GM12878 (cell line): ENCODE data around the gene IFT52. TPM values are rescaled to one million over a fixed set of nuclear protein-coding genes. Genes with fewer than 3 reads are reported as not detected.

ENCODE experiments used
- ATAC-seq: fragments of 200-7000 bp; cut with Tn5 transposase; 3 replicates; pipeline ENCODE4 v1.9.1; 2020; ENCODE audit warnings: mild to moderate bottlenecking, moderate library complexity
- BruUV-seq: library from RNA; stranded (reverse); fragments of 400-500 nt; replicated peaks from 2 replicates; lab custom pipeline; 2021; lab: Mats Ljungman, UMichigan
- CTCF ChIA-PET: fragments of 300-600 bp; sonication (Branson Sonifier 250); formaldehyde crosslinking; extraction: SDS; loops from one replicate; lab custom pipeline; 2021; ENCODE audit warnings: inconsistent platforms; lab: Yijun Ruan, JAX
- POLR2A ChIA-PET: fragments of 350-600 bp; formaldehyde crosslinking; extraction: SDS; loops from one replicate; lab custom pipeline; 2021; ENCODE audit warnings: inconsistent platforms; lab: Charles Lee
- RAD21 ChIA-PET: fragments of 300-600 bp; sonication (Branson Sonifier 250); formaldehyde crosslinking; loops from one replicate; lab custom pipeline; 2023; ENCODE audit warnings: antibody characterized with exemption; ENCODE audit not compliant: unreplicated experiment; lab: Charles Lee
- SMC1A ChIA-PET: fragments of 300-600 bp; sonication (Branson Sonifier 250); formaldehyde crosslinking; loops from one replicate; lab custom pipeline; 2023; ENCODE audit not compliant: unreplicated experiment, uncharacterized antibody; lab: Charles Lee
- DNase-seq: peaks from one replicate; pipeline ENCODE4 v3.0.0-alpha.2; 2011; ENCODE audit warnings: low read depth, low spot score
- FAIRE-seq: peaks from 3 replicates; lab custom pipeline; 2011; peaks lifted over from hg19 to GRCh38; lab: Jason Lieb, UNC
- H2AFZ ChIP-seq: 2 replicates; pipeline ENCODE4 v1.6.0; 2011; ENCODE audit warnings: low read depth, low read length, control low read depth; ENCODE audit not compliant: control insufficient read depth
- H3K27ac ChIP-seq: 2 replicates; pipeline ENCODE4 v1.5.1; 2011; ENCODE audit warnings: control low read depth; ENCODE audit not compliant: control insufficient read depth, insufficient read depth
- H3K27me3 ChIP-seq, 2 experiments: replicated peaks in 1 of 2; 2 replicates each; pipeline versions ENCODE4 v1.6.0 to v1.6.1; 2011; ENCODE audit warnings: low read length in 1 of 2; ENCODE audit not compliant: control insufficient read depth in 2 of 2, insufficient read depth in 2 of 2
- H3K36me3 ChIP-seq, 2 experiments: 2 replicates each; pipeline ENCODE4 v1.5.1; 2011; ENCODE audit warnings: low read length in 1 of 2; ENCODE audit not compliant: control insufficient read depth in 2 of 2, insufficient read depth in 2 of 2
- H3K4me1 ChIP-seq: 2 replicates; pipeline ENCODE4 v1.6.1; 2011; ENCODE audit warnings: mild to moderate bottlenecking, low read length, moderate library complexity, mixed read lengths; ENCODE audit not compliant: control insufficient read depth, insufficient read depth
- H3K4me2 ChIP-seq: 2 replicates; pipeline ENCODE4 v1.6.0; 2011; ENCODE audit warnings: control low read depth; ENCODE audit not compliant: control insufficient read depth, insufficient read depth
- H3K4me3 ChIP-seq: fragments of 200-600 bp; sonication (generic); 2 replicates; pipeline ENCODE4 v1.5.1; 2016
- H3K79me2 ChIP-seq: 2 replicates; pipeline ENCODE4 v1.6.0; 2011; ENCODE audit warnings: low read length; ENCODE audit not compliant: control insufficient read depth, insufficient read depth
- H3K9ac ChIP-seq: 2 replicates; pipeline ENCODE4 v1.8.0; 2011; ENCODE audit warnings: low read length, control low read depth, mixed read lengths; ENCODE audit not compliant: control insufficient read depth, insufficient read depth
- H3K9me3 ChIP-seq: replicated peaks from 3 replicates; pipeline ENCODE4 v1.5.1; 2011; ENCODE audit warnings: mild to moderate bottlenecking, low read length; ENCODE audit not compliant: control insufficient read depth, insufficient read depth
- H4K20me1 ChIP-seq: 2 replicates; pipeline ENCODE4 v1.6.0; 2011; ENCODE audit not compliant: control insufficient read depth, insufficient read depth
- BCL11A ChIP-seq: IDR thresholded peaks from 2 replicates; pipeline ENCODE4 v1.6.1; 2011; ENCODE audit warnings: low read depth, low read length
- CBX3 ChIP-seq: fragments of 200-600 bp; sonication (generic); IDR thresholded peaks from 2 replicates; pipeline ENCODE4 v1.6.1; 2016; ENCODE audit warnings: low read depth, borderline replicate concordance
- EED ChIP-seq: sonication (generic); IDR thresholded peaks from 2 replicates; pipeline ENCODE4 v1.6.1; 2016; ENCODE audit warnings: antibody characterized with exemption, low read depth
- FOS ChIP-seq: IDR thresholded peaks from 3 replicates; pipeline ENCODE4 v1.6.1; 2011; ENCODE audit warnings: borderline replicate concordance; ENCODE audit not compliant: insufficient read length; ENCODE audit errors: extremely low read depth
- FOXK2 ChIP-seq: fragments of 450-650 bp; IDR thresholded peaks from 2 replicates; pipeline ENCODE4 v1.6.1; 2017; ENCODE audit warnings: mild to moderate bottlenecking, moderate library complexity
- FOXM1 ChIP-seq: IDR thresholded peaks from 2 replicates; pipeline ENCODE4 v1.6.1; 2012; ENCODE audit warnings: low read depth, mild to moderate bottlenecking, inconsistent platforms, low read length, moderate library complexity
- IRF3 ChIP-seq: fragments of 450-650 bp; IDR thresholded peaks from 2 replicates; pipeline ENCODE4 v1.6.1; 2014; ENCODE audit warnings: mild to moderate bottlenecking
- JUND ChIP-seq: IDR thresholded peaks from 2 replicates; pipeline ENCODE4 v1.6.1; 2012; ENCODE audit warnings: low read depth, mild to moderate bottlenecking, low read length, improper control_type of control experiment, moderate library complexity
- NR2F1 ChIP-seq: fragments of 450-650 bp; conservative IDR thresholded peaks from 2 replicates; pipeline ENCODE4 v1.6.1; 2017; ENCODE audit warnings: mild to moderate bottlenecking
- PAX8 ChIP-seq: fragments of 450-650 bp; IDR thresholded peaks from 2 replicates; pipeline ENCODE4 v1.6.1; 2017; ENCODE audit warnings: mild to moderate bottlenecking, moderate library complexity
- RELA ChIP-seq: fragments of 450-650 bp; IDR thresholded peaks from 2 replicates; pipeline ENCODE4 v1.8.0; 2014; ENCODE audit warnings: borderline replicate concordance; ENCODE audit not compliant: partially characterized antibody
- REST ChIP-seq: IDR thresholded peaks from 2 replicates; pipeline ENCODE4 v1.6.1; 2012; ENCODE audit warnings: mild to moderate bottlenecking, low read depth, low read length
- SPI1 ChIP-seq: IDR thresholded peaks from 2 replicates; pipeline ENCODE4 v1.6.1; 2011; ENCODE audit warnings: low read depth, mild to moderate bottlenecking, low read length, moderate library complexity, borderline replicate concordance; ENCODE audit not compliant: insufficient read depth
- TCF12 ChIP-seq: IDR thresholded peaks from 2 replicates; pipeline ENCODE4 v1.6.1; 2011; ENCODE audit warnings: low read depth, mild to moderate bottlenecking, low read length
- ZNF592 ChIP-seq: fragments of 450-650 bp; IDR thresholded peaks from 2 replicates; pipeline ENCODE4 v1.6.1; 2017; ENCODE audit warnings: mild to moderate bottlenecking, moderate library complexity
- WGBS: methylation state at CpG from one replicate; pipeline ENCODE4 v1.1.6; 2016; ENCODE audit warnings: low lambda C conversion rate; ENCODE audit not compliant: insufficient replicate concordance, insufficient coverage; ENCODE audit errors: missing lambda C conversion rate; 5-methylcytosine and 5-hydroxymethylcytosine counted together
- in situ Hi-C: fragments of 300-500 bp; cut with MboI; formaldehyde crosslinking; loops from 9 replicates; pipeline ENCODE4 v1.14.3; 2018; ENCODE audit warnings: mixed read lengths
- intact Hi-C: fragments of 100-400 bp; cut with micrococcal nuclease; formaldehyde crosslinking; loops from one replicate; pipeline ENCODE4 v1.14.2; 2022; ENCODE audit not compliant: unreplicated experiment
- polyA plus RNA-seq, 11 experiments: library from polyadenylated mRNA; depleted of rRNA in 4 of 11; unstranded in 6 of 11; stranded (reverse) in 5 of 11; fragments of >200 nt; fragmentation: Nextera tagmentation in 4 of 11; fragmentation: Illumina TruSeq in 1 of 11; extraction: Ambion mirVana in 4 of 11; extraction: Trizol in 1 of 11; gene quantifications; 1 replicate in 1 of 11; 2 replicates in 10 of 11; pipeline versions ENCODE4 v1.2.1 to v1.2.3, GENCODE V29; 2011 to 2016; ENCODE audit warnings: inconsistent platforms in 2 of 11, missing spikeins in 2 of 11, low read depth in 1 of 11
- total RNA-seq, 4 experiments: library from RNA; depleted of rRNA in 3 of 4; stranded (reverse); fragments of >200 nt in 3 of 4; fragmentation: Illumina TruSeq in 1 of 4; extraction: Trizol in 1 of 4; gene quantifications; 2 replicates each; pipeline versions ENCODE4 v1.2.1 to v1.2.3, GENCODE V29; 2013 to 2021

IFT52 gene
- total and polyA plus RNA-seq, 10 of the 15 experiments (the other 5 are each of a cell fraction or from before 2014, with no cell fraction given), result 18.1 to 30.5 (median 26.0) TPM

GRCh38 chr20:43653966-43654365, 63.2 kb downstream of the IFT52 start:
- RAD21 ChIA-PET, result no interaction called here
- no peaks in the 10 kb centered on the region for H3K9me3 ChIP-seq
- no TSS peak for BruUV-seq
- no peaks in the 10 kb centered on the region; the same call in 1 of the 2 replicates for H3K79me2 ChIP-seq
- H3K4me2 ChIP-seq, result no peak overlapping the region
- intact Hi-C loops (no loop called here), in situ Hi-C loops (no loop called here)
- no peak overlapping the region for H3K9ac ChIP-seq
- no peaks in the 10 kb centered on the region for H4K20me1 ChIP-seq
- peaks cover 11% of the 10 kb centered on the region for H3K4me1 ChIP-seq
- H3K4me3 ChIP-seq, result no peak overlapping the region
- no peaks in the 10 kb centered on the region for H3K36me3 ChIP-seq
- WGBS, result 98% methylated on average over 3 of the region's 3 CpGs
- no peak overlapping the region for H3K27ac ChIP-seq
- DNase-seq (no peak), ATAC-seq (no peak), FAIRE-seq (no peak)
- POLR2A ChIA-PET, result no interaction called here
- SMC1A ChIA-PET, result no interaction called here
- no peak overlapping the region for H2AFZ ChIP-seq
- CTCF ChIA-PET, result no interaction called here
- no peaks in the 10 kb centered on the region for H3K27me3 ChIP-seq
- no peak for TF ChIP-seq REST
- TF ChIP-seq EED, result no peak
- no peak for TF ChIP-seq FOXK2
- no peak for TF ChIP-seq PAX8
- TF ChIP-seq IRF3, result no peak
- TF ChIP-seq BCL11A, result no peak
- TF ChIP-seq TCF12, result no peak
- TF ChIP-seq FOS, result no peak
- no peak for TF ChIP-seq ZNF592
- TF ChIP-seq CBX3, result no peak
- no peak for TF ChIP-seq RELA
- no peak for TF ChIP-seq FOXM1
- no peak for TF ChIP-seq JUND
- no peak for TF ChIP-seq SPI1
- no peak for TF ChIP-seq NR2F1
